HG03280 (cell line): ENCODE measurements around the gene BCCIP.

Experiments
- ATAC-seq: cut with Tn5 transposase; IDR thresholded peaks from one replicate; pipeline ENCODE4 v1.9.1; 2021; ENCODE audit warnings: mild to moderate bottlenecking, moderate library complexity; ENCODE audit not compliant: unreplicated experiment

Gene BCCIP

GRCh38 chr10:125883211-125883610, 59.9 kb downstream of the BCCIP start:
- ATAC-seq = no peak
